Astrocyte of the hippocampus (primary cell): ENCODE measurements around the gene HOXD10.

Experiments used
- DNase-seq: peaks from one replicate; pipeline ENCODE4 v3.0.0; 2011; ENCODE audit warnings: low read depth, low spot score

Gene HOXD10

DNA sequence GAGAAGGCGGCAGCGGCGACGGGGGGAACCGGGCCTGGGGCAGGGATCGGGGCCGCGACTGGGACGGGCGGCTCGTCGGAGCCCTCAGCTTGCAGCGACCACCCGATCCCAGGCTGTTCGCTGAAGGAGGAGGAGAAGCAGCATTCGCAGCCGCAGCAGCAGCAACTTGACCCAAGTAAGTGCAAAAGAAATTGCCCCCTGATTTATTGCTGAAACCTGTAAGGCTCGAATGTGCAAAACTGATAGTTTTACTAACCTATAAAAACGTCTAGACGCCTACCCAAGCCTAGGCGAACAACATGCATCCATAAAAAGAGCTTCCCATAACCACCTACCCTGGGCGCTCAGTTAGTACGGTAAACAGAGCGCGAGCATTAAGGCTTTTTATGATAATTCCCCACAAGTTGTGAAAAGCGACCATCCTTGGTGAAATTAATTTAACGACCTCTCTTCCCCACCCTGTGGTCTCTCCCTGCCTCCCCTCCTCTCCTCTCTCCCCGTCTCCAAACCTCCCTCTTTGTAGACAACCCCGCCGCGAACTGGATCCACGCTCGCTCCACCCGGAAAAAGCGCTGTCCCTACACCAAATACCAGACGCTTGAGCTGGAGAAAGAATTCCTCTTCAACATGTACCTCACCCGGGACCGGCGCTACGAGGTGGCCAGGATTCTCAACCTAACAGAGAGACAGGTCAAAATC is 7.0 kb downstream of the HOXD10 start:
- no peak for DNase-seq

DNA sequence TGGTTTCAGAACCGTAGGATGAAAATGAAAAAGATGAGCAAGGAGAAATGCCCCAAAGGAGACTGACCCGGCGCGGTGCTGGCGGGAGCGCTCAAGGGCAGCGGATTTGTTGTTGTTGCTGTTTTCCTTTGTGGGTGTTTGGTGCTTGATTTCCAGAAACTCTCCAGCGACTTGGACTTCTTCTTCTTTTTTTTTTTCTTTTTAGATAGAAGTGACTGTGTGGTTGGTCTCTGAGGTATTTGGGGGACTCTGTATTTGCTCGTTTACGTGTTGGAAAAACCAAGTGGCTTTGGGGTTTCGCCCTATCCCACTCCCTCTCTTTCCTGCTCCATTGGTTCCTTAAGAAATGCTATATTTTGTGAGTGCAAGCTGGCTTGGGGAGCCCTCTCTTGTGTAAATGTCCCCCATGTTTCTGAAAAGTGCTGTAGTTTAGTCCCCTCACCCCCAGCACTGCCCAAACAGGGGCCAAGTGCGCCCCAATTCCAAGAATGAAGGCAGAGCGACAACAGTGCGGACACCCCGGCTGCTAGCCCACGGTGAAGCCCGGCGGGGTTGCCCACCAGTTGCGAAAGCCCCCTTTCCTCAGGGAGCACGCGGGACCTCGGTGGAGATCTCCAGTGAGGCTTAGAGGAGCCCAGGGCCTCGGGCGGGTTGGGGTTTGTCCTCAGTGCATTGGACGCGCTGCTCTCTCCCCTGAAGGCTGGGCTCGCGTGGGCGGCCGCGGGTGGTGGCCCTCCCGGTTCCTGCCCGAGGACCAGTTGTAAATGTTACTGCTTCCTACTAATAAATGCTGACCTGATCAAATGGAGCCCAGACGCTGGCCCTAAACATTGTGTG is 7.8 kb downstream of the HOXD10 start:
- DNase-seq = no peak

DNA sequence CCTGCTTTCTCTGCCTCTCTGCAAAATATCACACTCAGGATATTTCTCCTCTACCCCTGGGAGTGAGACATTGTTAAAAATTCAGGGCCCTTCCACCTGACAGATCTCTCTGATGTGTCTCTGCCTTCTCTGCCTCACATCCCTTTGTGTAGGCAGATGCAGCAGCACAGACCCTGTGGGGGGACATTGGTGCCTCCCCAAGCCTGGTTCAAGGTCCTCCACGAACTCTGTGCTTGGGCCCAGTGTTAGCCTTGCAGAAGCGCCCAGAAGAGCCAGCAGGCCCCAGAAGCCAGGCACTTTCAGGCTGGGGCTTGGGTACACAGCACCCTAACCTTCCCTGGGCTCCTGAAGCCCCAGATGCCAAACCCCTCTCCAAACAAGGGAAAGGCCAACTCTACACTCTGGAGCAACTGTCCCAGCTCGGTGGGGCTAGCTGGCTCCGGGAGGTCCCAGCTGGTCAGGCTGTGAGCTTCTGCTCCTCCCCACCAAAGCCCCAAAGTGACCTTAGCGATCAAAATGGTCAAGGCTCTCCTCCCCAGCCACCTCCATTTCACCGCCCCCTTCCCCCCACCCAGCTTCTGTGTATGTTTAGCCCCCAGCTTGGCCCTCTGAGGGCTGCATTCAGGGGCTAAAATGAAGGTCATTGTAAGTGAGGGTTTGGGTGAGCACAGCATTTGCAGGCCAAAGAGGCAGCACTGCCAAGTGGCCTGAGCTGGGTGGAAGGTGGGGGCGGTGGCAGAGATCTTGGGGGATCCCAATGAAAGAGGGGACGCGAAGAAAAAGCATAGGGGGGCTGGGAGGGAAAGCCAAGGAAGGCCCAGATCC is 8.6 kb downstream of the HOXD10 start:
- no peak for DNase-seq

DNA sequence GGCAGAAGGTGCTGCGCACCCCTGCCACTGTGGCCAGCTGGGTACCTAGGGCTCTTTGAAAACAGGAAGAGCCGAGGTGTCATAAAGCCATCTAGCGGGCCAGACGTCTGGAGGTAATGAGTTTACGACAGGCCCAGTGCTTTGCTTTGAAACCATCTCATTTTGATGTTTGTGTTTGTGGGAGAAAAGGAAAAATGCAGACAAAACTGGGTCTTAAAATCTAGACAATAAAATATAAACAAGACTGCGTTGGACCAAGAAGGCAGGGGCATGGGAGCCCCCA is 9.1 kb downstream of the HOXD10 start:
- DNase-seq = no peak

DNA sequence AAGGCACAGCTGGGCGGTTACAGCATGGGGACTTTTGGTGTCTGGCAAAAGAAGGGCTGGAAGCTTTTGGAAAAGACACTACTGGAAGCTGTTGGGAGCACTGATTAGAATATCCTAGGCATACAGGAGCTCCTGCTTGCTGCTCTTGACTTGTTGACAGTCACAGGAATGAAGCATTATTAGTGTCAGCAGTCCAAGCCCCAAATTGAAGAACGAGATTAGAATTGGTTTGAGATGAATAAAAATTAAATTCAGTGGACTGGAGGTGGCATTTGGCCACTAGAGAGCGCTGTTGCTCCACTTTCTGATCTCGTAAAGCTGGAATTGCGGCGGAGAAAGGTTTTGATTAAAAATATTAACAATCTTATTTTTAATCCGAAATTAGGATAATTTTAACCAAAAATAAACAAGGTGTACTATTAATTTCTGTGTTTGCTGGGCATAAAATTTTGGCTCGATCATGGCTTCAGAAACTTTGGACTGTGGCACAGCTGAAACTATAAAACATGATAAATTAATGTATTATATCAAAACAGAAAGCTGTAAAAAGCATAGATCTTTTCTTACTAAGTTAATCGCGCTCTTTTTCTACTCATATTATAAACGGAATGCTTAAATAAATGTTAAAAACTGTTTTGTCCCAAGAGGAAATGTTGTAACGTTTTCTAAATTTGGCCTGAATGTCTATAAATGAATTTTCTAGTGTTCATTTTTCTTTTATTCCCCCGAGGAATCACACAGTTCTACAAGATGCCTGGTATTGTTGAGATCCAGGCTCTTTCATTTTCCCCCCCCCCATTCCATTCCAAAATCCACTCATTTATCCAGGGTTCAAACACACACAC is 10.6 kb downstream of the HOXD10 start:
- peak; percentile 75 for DNase-seq

DNA sequence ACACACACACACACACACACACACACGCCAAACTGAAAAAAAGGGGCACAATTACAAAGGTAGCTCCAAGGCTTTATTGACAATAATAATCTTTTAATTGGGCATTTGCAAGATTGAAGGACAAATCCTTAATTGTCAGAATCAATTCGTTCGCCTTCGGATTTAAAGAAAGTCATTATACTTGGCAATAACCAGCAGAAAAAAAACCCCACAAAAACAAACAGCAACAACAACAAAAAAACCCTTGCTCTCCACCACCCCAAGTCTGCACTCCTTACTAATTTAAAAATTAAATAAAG is 11.1 kb downstream of the HOXD10 start:
- no peak for DNase-seq

DNA sequence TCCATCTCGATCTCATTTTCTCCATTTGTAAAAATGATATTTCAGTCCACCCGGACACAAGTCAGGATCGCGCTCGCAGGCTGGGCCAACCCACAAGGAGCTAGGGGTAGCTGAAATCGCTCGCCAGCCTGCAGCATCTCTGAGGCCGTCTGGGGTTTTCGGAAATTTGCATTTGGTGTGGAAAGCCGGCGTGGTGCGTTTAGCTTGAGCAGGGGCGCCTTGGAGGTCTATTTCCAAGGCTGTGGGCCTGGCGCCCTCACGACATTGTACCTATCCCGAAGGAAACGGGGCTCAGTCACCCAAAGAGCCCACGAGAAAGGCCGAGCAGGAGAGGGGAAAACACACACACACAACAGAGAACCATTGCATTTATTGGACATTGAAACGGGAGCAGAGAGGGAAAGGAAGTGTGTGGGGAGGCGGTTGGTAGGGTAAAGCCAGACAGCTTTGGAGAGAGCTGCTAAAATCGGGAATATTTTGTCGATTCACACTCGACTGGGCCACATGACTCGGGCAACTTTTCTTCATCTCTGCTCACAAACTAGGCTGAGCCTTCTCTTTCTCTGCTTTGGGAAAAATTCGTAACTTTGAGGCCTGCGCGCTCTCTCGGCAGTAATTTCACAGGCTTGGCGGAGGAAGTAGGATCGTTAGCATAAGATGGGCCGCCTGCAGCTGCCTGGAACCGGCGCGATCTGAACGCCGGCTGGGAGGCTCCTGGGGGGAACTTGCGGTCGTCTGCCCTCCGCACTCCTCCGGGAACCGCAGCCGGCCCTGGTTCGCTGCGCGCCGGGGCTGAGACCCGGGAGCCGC is 11.8 kb downstream of the HOXD10 start:
- DNase-seq = no peak

DNA sequence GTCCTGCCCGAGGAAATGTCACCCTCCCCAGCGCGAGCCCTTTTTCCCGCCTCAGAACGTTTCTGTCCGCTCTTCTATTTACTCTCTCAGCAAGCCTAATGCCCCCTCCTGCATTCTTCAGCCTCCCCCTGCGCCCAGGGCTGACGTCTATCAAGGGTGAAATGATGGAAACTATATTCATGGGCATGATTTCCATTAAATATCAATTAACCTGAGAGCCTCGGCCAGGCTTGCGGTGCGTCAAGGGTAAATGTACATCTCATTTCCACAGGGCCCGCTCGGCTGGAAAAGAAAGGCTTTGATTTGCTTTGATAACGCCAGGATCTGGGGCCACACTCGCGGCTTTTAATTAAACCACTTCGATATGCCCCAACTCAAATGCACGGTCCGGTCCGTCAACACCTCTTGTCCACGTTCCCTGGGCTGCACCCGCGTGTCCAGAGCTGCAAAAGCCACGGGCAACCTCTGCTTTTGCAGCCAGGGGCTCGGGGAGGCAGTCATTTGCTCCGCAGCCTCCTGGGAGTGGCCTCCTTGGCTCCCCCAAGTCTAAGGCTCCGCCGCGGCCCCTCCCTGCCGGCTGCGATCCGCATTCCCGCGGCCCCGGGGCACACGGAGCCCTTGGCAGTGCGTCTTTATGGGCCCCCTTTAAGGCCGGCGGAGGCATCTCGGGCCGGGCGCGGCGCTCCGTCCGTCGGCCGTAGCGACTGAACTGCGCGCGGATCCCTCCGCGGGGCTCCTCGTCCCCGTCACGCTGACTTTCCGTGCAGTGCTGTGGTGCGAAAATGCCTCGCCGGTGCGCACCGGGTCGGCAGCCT is 12.6 kb downstream of the HOXD10 start, which contains the start of gene HOXD8:
Gene HOXD8, plus strand, starts transcription at position 724 of the 815 bp plus-strand sequence. CDS start 662 bp downstream, outside the sequence.
- peak; percentile 38 for DNase-seq

DNA sequence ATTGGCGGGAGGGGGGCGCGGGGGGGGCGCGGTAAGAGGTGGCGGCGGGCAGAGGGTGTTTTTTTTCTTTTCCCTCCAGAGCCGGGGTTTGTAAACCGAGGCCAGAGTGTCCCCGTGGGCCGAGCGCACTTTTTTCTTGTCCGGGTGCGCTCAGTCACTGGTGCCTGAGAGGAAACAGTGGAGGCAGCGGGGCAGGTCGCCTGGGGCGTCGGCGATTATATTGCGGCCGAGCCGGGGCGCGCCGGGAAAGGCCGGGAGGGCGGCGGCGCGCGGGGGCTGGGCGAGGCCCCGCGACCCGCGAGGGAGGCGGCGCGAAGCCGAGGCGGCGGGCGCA is 13.2 kb downstream of the HOXD10 start:
- no peak for DNase-seq

DNA sequence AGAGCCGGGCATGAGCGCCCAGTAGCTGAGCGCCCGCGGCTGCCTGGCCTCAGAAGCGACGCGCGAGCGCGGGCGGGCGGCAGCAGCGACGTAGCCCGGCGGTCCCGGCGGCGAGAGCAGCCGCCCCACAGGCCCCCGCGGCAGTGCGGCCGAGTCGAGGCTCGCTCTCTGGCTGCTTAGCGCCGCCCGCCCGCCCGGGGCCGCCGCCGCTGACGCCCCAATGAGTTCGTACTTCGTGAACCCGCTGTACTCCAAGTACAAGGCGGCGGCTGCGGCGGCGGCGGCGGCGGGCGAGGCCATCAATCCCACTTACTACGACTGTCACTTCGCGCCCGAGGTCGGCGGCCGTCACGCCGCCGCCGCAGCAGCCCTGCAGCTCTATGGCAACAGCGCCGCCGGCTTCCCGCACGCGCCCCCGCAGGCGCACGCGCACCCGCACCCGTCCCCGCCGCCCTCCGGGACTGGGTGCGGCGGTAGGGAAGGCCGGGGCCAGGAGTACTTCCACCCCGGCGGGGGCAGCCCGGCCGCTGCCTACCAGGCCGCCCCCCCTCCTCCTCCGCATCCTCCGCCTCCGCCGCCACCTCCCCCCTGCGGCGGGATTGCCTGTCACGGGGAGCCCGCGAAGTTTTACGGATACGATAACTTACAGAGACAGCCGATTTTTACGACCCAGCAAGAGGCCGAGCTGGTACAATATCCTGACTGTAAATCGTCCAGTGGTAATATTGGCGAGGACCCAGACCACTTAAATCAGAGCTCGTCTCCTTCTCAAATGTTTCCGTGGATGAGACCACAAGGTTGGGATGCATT is 13.8 kb downstream of the HOXD10 start:
- DNase-seq = peak; percentile 39

DNA sequence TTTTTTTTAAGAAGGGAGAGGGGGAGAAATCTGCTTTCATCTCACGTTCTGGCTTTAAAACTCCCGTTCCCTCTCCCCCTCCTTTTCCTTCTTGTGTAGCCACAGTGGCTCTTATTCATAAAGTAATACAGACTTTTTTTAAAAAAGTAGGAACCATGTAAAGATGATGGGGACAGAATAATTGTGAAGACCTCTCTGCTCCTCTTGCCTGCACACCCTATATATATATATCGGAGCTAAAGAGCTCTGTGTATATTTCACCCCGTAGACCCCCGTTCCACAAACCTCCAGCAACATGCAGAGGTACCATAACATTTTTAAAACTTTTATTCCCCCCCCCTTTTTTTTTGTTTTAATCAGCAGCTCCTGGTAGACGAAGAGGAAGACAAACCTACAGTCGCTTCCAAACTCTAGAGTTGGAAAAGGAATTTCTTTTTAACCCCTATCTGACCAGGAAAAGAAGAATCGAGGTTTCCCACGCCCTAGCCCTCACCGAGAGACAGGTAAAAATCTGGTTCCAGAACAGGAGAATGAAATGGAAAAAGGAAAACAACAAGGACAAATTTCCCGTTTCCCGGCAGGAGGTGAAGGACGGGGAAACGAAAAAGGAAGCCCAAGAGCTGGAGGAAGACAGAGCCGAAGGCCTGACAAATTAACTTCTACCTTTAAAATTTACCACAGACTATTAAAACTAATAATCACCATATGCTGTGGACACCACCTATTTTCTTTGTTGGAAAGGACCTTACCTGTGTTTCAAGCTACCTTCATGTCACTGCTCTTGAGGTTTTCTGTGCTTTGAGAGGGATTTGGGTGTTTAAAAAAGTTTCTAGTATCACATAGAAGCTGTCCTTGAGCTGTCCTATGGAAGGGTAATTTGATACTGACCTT is 14.6 kb downstream of the HOXD10 start:
- DNase-seq = no peak

DNA sequence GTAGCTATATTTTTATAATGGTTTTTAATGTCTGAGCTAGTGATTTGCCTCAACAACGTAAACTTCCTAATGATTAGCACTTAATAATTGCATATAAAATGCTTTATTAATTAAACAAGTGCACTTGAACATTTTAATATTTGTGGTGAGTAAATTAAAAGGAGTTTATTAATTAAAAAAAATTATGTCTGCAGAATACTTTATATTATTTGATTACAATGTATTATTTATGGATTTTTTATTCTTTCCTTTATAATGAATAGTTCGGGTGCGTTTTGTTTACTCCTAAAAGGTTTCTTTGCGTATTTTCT is 15.2 kb downstream of the HOXD10 start:
- no peak for DNase-seq

DNA sequence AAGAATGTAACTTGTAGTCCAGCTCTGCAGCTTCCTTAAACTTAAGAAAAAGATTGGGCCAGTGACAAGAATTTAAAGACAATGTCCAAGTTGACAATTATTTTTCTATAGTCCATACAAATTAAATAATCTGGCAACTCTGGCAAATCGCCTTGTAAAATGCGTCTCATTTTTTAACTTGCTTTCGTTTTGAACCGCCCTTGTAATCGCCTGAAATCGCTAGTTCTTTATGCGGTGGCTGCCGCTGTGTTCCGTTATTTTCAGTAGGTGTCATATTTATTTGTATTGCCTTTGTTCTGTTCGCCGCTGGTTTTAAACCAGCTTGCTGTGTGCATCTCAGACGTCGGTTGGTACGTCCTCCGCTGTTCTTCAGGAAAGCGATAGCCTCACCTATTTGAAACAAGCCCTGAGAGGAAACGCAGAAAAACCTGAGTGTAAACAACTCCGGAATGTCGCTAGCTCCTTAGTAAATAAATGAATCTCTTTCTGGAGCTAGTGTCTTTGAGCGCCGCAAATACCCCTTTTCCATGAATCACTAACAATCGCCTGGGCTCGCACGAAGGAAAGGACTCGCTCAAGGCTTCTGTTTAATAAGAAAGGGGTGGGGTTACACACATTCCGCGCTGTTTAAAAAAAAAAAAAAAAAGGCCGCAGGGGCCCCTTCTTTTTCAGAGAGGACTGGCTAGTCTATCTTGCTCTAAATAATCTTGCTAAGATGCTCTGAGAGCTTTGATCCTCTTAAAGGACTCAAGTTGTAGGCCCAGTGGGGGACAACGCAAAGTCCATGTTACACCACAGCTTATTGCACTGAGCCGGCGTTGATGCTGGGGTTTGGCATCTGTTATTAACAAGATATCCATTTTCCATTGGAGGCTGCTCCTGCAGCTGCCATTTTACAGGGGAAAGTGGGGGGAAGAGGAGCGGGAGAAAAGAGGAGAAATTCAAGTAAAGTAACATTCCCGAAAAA is 15.9 kb downstream of the HOXD10 start:
- DNase-seq = peak; percentile 23

DNA sequence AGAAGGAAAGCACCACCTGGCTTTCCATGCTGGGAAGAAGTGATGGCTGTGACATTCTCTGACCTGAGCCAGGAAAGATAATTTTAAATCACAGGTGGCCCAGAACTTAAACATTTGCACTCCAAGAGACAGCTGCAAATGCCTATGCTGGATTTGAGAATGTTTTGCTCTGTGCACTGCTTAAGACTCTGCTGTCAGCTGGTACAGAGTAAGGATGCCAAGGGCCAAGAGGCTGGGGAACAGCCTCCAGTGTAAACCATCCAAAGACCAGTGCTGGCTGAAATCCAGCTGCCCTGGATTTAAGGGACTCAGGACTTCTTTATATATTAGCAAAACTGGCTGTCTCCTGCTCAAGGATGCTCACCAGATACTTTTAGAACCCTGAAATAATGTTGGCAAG is 16.8 kb downstream of the HOXD10 start:
- no peak for DNase-seq

DNA sequence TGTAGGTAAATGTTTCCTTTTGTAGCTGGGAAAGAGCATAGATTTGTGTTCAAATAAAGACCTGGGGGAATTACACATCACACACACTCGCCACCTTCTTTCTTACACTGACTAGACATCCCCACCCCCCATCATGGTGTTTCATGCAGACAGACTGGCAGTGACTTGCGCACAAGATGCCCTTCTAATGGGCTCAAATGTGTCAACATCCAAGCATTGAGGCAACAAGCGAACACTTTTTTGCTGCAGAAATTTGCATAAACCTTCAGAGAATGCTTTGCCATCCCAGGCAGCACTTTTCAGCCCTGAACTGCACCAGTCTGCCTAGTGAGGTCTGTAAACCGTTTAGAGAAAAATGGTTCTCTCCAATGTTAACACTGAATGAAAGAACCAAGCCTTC is 17.5 kb downstream of the HOXD10 start:
- DNase-seq = no peak

DNA sequence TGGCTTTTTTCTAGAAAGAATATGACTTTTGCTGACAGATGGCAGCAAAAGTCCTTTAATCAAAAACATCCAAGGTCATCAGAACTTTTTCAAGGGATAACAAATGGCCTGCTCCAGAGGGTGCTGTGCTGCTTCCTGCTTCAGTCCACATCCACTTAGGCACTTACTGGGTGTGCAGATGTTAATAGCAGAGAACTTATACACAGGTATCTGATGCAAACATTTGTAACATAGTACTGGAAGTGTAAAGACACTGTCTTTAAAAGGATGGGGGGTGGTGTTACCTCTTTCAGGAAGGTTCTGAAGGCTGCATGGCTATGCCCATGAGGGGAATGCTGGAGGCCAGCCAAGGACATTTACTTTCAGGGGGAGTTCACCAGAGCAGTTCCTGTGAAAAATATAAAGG is 18.5 kb downstream of the HOXD10 start:
- no peak for DNase-seq
